ENCODE results near the gene TFAP2B. TPM values are rescaled to one million over a fixed set of nuclear protein-coding genes. Genes with fewer than 3 reads are reported as not detected.

TFAP2B gene
- total RNA-seq, 1 experiment from 2014 or later: 0.56 TPM

DNA sequence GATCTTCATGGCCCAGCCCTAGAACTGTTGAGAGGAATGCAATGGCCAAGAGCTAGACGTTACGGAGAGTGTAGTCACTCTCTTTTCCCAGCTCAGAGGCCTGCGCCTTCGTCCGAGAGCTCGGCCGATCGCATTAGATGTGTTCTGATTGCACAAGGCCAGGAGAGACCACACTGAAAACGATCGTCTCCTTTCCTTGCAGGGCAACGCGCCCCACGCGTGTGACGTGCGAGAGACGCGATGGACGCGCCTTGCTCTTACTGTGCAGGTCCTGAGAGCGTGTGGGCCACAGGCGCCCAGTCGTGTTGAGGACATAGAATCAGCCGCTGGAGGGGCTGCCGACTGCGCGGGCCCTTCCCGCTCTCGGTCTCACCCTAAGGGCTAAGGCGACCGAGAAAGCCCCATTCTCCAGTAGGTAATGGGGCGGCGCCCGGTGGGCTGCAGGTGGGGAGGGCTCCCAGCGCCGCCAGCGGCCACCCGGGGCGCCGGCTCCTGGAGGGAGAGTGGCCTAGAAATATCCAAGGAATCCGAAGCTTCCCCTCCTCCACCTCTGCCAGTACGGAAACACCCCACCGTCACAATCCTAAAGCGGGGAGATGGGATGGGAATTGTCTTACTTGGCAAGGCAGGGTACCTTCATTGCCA, 26.9 kb downstream of the TFAP2B start:
- TF ChIP-seq, protein P1, sequence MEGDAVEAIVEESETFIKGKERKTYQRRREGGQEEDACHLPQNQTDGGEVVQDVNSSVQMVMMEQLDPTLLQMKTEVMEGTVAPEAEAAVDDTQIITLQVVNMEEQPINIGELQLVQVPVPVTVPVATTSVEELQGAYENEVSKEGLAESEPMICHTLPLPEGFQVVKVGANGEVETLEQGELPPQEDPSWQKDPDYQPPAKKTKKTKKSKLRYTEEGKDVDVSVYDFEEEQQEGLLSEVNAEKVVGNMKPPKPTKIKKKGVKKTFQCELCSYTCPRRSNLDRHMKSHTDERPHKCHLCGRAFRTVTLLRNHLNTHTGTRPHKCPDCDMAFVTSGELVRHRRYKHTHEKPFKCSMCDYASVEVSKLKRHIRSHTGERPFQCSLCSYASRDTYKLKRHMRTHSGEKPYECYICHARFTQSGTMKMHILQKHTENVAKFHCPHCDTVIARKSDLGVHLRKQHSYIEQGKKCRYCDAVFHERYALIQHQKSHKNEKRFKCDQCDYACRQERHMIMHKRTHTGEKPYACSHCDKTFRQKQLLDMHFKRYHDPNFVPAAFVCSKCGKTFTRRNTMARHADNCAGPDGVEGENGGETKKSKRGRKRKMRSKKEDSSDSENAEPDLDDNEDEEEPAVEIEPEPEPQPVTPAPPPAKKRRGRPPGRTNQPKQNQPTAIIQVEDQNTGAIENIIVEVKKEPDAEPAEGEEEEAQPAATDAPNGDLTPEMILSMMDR (conservative IDR thresholded peaks at IDR 0.05; ENCODE audit: low read depth, low read length): no peak
- no peak for TF ChIP-seq EZH2 (IDR thresholded peaks at IDR 0.05; ENCODE audit: borderline replicate concordance, low read depth, low read length, poor library complexity, severe bottlenecking)
- BruUV-seq (replicated peaks): no TSS peak
- Histone ChIP-seq H3K4me3 (ENCODE audit: low read depth, low read length, poor library complexity, severe bottlenecking) (no peak overlapping the region), H3K4me1 (ENCODE audit: insufficient read depth, low read length, poor library complexity, severe bottlenecking) (no peaks in the 10 kb centered on the region), H3K27ac (ENCODE audit: low read depth, low read length, poor library complexity, severe bottlenecking) (no peak overlapping the region), H3K9me3 (ENCODE audit: low read depth, low read length, poor library complexity, severe bottlenecking) (no peaks in the 10 kb centered on the region), H3K27me3 (replicated peaks; ENCODE audit: insufficient read depth, low read depth, low read length, poor library complexity) (peaks cover 85% of the 10 kb centered on the region), H3K36me3 (ENCODE audit: insufficient read depth, low read length, poor library complexity, severe bottlenecking) (no peaks in the 10 kb centered on the region)
- no peak for DNase-seq (ENCODE audit: low spot score)
- CTCF ChIA-PET: no interaction called here
- POLR2A ChIA-PET (ENCODE audit: low non-redundant PET): no interaction called here
- intact Hi-C loops (cut with micrococcal nuclease; ENCODE audit: unreplicated experiment): no loop called here

DNA sequence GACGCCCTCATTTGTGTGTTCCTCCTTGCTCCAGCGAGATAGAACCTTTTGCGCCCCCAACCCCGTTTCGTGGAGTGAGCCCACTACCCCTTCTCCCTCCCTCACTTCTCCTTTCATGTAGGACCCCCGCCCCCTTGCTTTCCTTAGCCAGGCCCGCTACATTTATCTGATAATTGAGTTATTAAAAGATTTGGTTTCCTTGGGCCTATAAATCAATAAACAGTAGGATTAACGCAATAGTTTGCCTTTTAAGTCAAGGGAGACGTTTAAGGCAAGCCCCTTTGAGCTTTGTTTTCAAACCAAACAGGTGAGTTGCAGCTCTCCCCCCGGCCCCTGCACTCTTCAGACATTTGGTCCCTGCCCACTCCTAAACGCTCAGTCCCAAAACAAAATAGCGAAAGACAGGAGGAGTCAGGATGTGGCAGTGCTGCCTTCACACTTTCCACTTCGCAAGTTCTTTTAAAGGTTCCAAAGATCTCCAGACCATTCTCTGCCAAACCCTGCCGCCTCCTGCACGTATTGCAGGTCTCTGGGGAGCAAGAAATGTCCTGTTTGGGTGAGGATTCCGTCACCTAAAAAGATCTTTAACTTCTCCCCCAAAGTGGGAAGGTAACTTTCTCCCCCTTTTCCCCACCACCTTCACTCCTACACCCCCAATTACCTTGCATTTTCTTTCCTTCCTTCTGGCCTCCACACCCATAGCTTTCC, 27.6 kb downstream of the TFAP2B start:
- no peak for DNase-seq (ENCODE audit: low spot score)
- CTCF ChIA-PET: no interaction called here

DNA sequence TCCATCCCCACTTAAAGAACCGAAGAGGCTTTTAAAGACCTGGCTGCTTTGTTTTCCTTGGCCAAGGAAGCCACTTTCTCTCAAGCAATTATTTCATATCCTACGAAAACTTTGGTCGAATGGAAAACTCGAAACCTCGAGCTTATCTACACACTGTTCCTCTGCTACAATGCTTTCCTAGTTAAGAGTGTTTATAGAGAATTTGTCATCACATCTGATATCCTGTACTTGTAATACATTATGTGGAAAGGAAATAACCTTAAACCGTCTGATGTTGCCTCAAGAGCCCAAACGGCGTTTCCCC, 28.1 kb downstream of the TFAP2B start:
- no peak overlapping the region for H3K27ac ChIP-seq (ENCODE audit: low read depth, low read length, poor library complexity, severe bottlenecking)
- H3K27me3 ChIP-seq (replicated peaks; ENCODE audit: insufficient read depth, low read depth, low read length, poor library complexity): peaks cover 96% of the 10 kb centered on the region
- no peaks in the 10 kb centered on the region for H3K36me3 ChIP-seq (ENCODE audit: insufficient read depth, low read length, poor library complexity, severe bottlenecking)
- POLR2A ChIA-PET (ENCODE audit: low non-redundant PET): no interaction called here
- H3K9me3 ChIP-seq (ENCODE audit: low read depth, low read length, poor library complexity, severe bottlenecking): no peaks in the 10 kb centered on the region
- no peak overlapping the region for H3K4me3 ChIP-seq (ENCODE audit: low read depth, low read length, poor library complexity, severe bottlenecking)
- no TSS peak for BruUV-seq (replicated peaks)
- DNase-seq (ENCODE audit: low spot score): no peak
- CTCF ChIA-PET: no interaction called here
- TF ChIP-seq, protein P1 (conservative IDR thresholded peaks at IDR 0.05; ENCODE audit: low read depth, low read length): no peak
- no peak for TF ChIP-seq EZH2 (IDR thresholded peaks at IDR 0.05; ENCODE audit: borderline replicate concordance, low read depth, low read length, poor library complexity, severe bottlenecking)
- intact Hi-C loops (cut with micrococcal nuclease; ENCODE audit: unreplicated experiment): no loop called here
- no peaks in the 10 kb centered on the region for H3K4me1 ChIP-seq (ENCODE audit: insufficient read depth, low read length, poor library complexity, severe bottlenecking)

More for the DNA sequence above, 27.6 kb downstream of the TFAP2B start:
- Histone ChIP-seq H3K27ac (ENCODE audit: low read depth, low read length, poor library complexity, severe bottlenecking) (no peak overlapping the region), H3K4me1 (ENCODE audit: insufficient read depth, low read length, poor library complexity, severe bottlenecking) (no peaks in the 10 kb centered on the region), H3K36me3 (ENCODE audit: insufficient read depth, low read length, poor library complexity, severe bottlenecking) (no peaks in the 10 kb centered on the region), H3K4me3 (ENCODE audit: low read depth, low read length, poor library complexity, severe bottlenecking) (no peak overlapping the region), H3K27me3 (replicated peaks; ENCODE audit: insufficient read depth, low read depth, low read length, poor library complexity) (peaks cover 91% of the 10 kb centered on the region), H3K9me3 (ENCODE audit: low read depth, low read length, poor library complexity, severe bottlenecking) (no peaks in the 10 kb centered on the region)
- no TSS peak for BruUV-seq (replicated peaks)
- intact Hi-C loops (cut with micrococcal nuclease; ENCODE audit: unreplicated experiment): no loop called here
- no peak for TF ChIP-seq EZH2 (IDR thresholded peaks at IDR 0.05; ENCODE audit: borderline replicate concordance, low read depth, low read length, poor library complexity, severe bottlenecking)
- TF ChIP-seq, protein P1 (conservative IDR thresholded peaks at IDR 0.05; ENCODE audit: low read depth, low read length): no peak
- POLR2A ChIA-PET (ENCODE audit: low non-redundant PET): no interaction called here

All from A673 (cell line).